Loucy (cell line): ENCODE results near the gene IL18BP.

Experiments used
- H2AFZ ChIP-seq: fragments of 200-600 bp; sonication (generic); 2 replicates; pipeline ENCODE4 v1.6.0; 2016; ENCODE audit warnings: antibody characterized with exemption, mild to moderate bottlenecking, low read length, moderate library complexity
- H3F3A ChIP-seq: fragments of 200-600 bp; 2 replicates; pipeline ENCODE4 v1.6.0; 2016; ENCODE audit warnings: antibody characterized with exemption, low read depth, mild to moderate bottlenecking
- H3K27me3 ChIP-seq: fragments of 200-600 bp; sonication (generic); 2 replicates; pipeline ENCODE4 v1.6.1; 2014; ENCODE audit warnings: low read length, mild to moderate bottlenecking; ENCODE audit not compliant: insufficient read depth, poor library complexity, severe bottlenecking
- H3K36me3 ChIP-seq: fragments of 200-600 bp; sonication (generic); 2 replicates; pipeline ENCODE4 v1.6.1; 2016; ENCODE audit warnings: low read length; ENCODE audit not compliant: insufficient read depth
- H3K4me1 ChIP-seq: fragments of 200-600 bp; sonication (generic); 2 replicates; pipeline ENCODE4 v1.5.1; 2014; ENCODE audit warnings: low read length, mild to moderate bottlenecking; ENCODE audit not compliant: insufficient read depth, poor library complexity, severe bottlenecking
- H3K4me2 ChIP-seq: fragments of 200-600 bp; sonication (generic); 2 replicates; pipeline ENCODE4 v1.6.0; 2014; ENCODE audit warnings: antibody characterized with exemption, low read length, low read depth, mild to moderate bottlenecking; ENCODE audit not compliant: poor library complexity, severe bottlenecking
- H3K4me3 ChIP-seq: fragments of 200-600 bp; sonication (generic); 2 replicates; pipeline ENCODE4 v1.5.1; 2014; ENCODE audit warnings: low read length, mild to moderate bottlenecking, mixed read lengths; ENCODE audit not compliant: poor library complexity, severe bottlenecking
- H3K79me2 ChIP-seq: fragments of 200-600 bp; sonication (generic); 2 replicates; pipeline ENCODE4 v1.6.1; 2014; ENCODE audit warnings: low read length; ENCODE audit not compliant: insufficient read depth
- H3K9ac ChIP-seq: fragments of 200-600 bp; sonication (generic); 2 replicates; pipeline ENCODE4 v1.6.0; 2014; ENCODE audit warnings: mild to moderate bottlenecking, low read depth, low read length, moderate library complexity; ENCODE audit not compliant: poor library complexity, severe bottlenecking
- H3K9me2 ChIP-seq: fragments of 200-600 bp; sonication (generic); replicated peaks from 2 replicates; pipeline ENCODE4 v1.6.1; 2016; ENCODE audit warnings: low read depth, low read length, mixed read lengths
- H3K9me3 ChIP-seq: fragments of 200-600 bp; sonication (generic); 2 replicates; pipeline ENCODE4 v1.6.1; 2014; ENCODE audit warnings: mild to moderate bottlenecking, antibody characterized with exemption, low read length, low read depth; ENCODE audit not compliant: insufficient read depth
- H4K20me1 ChIP-seq: fragments of 200-600 bp; sonication (generic); 2 replicates; pipeline ENCODE4 v1.6.0; 2014; ENCODE audit warnings: antibody characterized with exemption, low read length, mild to moderate bottlenecking; ENCODE audit not compliant: insufficient read depth, poor library complexity, severe bottlenecking
- CTCF ChIP-seq: fragments of 200-600 bp; sonication (generic); conservative IDR thresholded peaks from 2 replicates; pipeline ENCODE4 v1.5.1; 2014; ENCODE audit warnings: mild to moderate bottlenecking, antibody characterized with exemption, low read length
- EZH2phosphoT487 ChIP-seq: fragments of 200-600 bp; IDR thresholded peaks from 2 replicates; pipeline ENCODE4 v1.6.1; 2018; ENCODE audit warnings: antibody characterized with exemption, mild to moderate bottlenecking, moderate library complexity, borderline replicate concordance

Gene IL18BP

GRCh38 chr11:72007587-72007986 is 8.9 kb downstream of the IL18BP start:
- Histone ChIP-seq H3K36me3 (peaks cover 99% of the 10 kb centered on the region), H3K9me3 (no peaks in the 10 kb centered on the region), H3K27me3 (no peaks in the 10 kb centered on the region), H3K9ac (no peak overlapping the region), H2AFZ (no peak overlapping the region), H3F3A (no peaks in the 10 kb centered on the region), H3K4me2 (no peak overlapping the region), H4K20me1 (no peaks in the 10 kb centered on the region), H3K4me1 (no peaks in the 10 kb centered on the region), H3K4me3 (no peak overlapping the region), H3K79me2 (no peaks in the 10 kb centered on the region), H3K9me2 (no peaks in the 10 kb centered on the region)
- no peak for TF ChIP-seq EZH2phosphoT487
- no peak for TF ChIP-seq CTCF

GRCh38 chr11:72008728-72009127 is 10.0 kb downstream of the IL18BP start:
- Histone ChIP-seq H4K20me1 (no peaks in the 10 kb centered on the region), H3K4me3 (no peak overlapping the region), H2AFZ (no peak overlapping the region), H3K27me3 (no peaks in the 10 kb centered on the region), H3K9ac (no peak overlapping the region), H3K36me3 (peaks cover 99% of the 10 kb centered on the region), H3K79me2 (no peaks in the 10 kb centered on the region), H3K4me1 (no peaks in the 10 kb centered on the region), H3F3A (no peaks in the 10 kb centered on the region), H3K9me2 (no peaks in the 10 kb centered on the region), H3K4me2 (no peak overlapping the region), H3K9me3 (no peaks in the 10 kb centered on the region)
- no peak for TF ChIP-seq CTCF
- no peak for TF ChIP-seq EZH2phosphoT487

- Histone ChIP-seq H4K20me1 (no peaks in the 10 kb centered on the region), H3K9me2 (no peaks in the 10 kb centered on the region), H3K4me3 (no peak overlapping the region), H3K9me3 (no peaks in the 10 kb centered on the region), H3K36me3 (peaks cover 99% of the 10 kb centered on the region), H3K27me3 (no peaks in the 10 kb centered on the region), H3K4me1 (no peaks in the 10 kb centered on the region), H2AFZ (no peak overlapping the region), H3K4me2 (no peak overlapping the region), H3K79me2 (no peaks in the 10 kb centered on the region), H3F3A (no peaks in the 10 kb centered on the region), H3K9ac (no peak overlapping the region)
- no peak for TF ChIP-seq EZH2phosphoT487
- TF ChIP-seq CTCF = no peak
Measured at GRCh38 chr11:72009156-72009555, 10.4 kb downstream of the IL18BP start.
